Activated naive CD8-positive, alpha-beta T cell treated with anti-CD3 and anti-CD28 coated beads for 36 hours (primary cell): ENCODE results near the gene CDC42EP3. TPM values are rescaled to one million over a fixed set of nuclear protein-coding genes. Genes with fewer than 3 reads are reported as not detected.

Source experiments
- DNase-seq: peaks from one replicate; pipeline ENCODE4 v3.0.0; 2021
- H3K27ac Mint-ChIP-seq: one replicate; pipeline ENCODE4 v1.8.0; 2022; ENCODE audit warnings: mild to moderate bottlenecking, moderate library complexity, mixed read lengths
- H3K27me3 Mint-ChIP-seq: one replicate; pipeline ENCODE4 v1.8.0; 2022; ENCODE audit warnings: mild to moderate bottlenecking, mixed read lengths
- H3K36me3 Mint-ChIP-seq: one replicate; pipeline ENCODE4 v1.8.0; 2021; ENCODE audit warnings: mild to moderate bottlenecking, mixed read lengths
- H3K4me1 Mint-ChIP-seq: one replicate; pipeline ENCODE4 v1.8.0; 2021; ENCODE audit warnings: mixed read lengths
- H3K4me3 Mint-ChIP-seq: one replicate; pipeline ENCODE4 v1.8.0; 2022; ENCODE audit warnings: mild to moderate bottlenecking, moderate library complexity, mixed read lengths
- H3K9me3 Mint-ChIP-seq: one replicate; pipeline ENCODE4 v1.8.0; 2022; ENCODE audit warnings: mixed read lengths
- total RNA-seq, 2 experiments: library from RNA; stranded (reverse); gene quantifications; one replicate each; pipeline ENCODE4 v1.2.3, GENCODE V29; 2021

CDC42EP3 gene, protein sequence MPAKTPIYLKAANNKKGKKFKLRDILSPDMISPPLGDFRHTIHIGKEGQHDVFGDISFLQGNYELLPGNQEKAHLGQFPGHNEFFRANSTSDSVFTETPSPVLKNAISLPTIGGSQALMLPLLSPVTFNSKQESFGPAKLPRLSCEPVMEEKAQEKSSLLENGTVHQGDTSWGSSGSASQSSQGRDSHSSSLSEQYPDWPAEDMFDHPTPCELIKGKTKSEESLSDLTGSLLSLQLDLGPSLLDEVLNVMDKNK
- total RNA-seq = 10 to 100 TPM; 18.6 to 22.2 TPM

DNA sequence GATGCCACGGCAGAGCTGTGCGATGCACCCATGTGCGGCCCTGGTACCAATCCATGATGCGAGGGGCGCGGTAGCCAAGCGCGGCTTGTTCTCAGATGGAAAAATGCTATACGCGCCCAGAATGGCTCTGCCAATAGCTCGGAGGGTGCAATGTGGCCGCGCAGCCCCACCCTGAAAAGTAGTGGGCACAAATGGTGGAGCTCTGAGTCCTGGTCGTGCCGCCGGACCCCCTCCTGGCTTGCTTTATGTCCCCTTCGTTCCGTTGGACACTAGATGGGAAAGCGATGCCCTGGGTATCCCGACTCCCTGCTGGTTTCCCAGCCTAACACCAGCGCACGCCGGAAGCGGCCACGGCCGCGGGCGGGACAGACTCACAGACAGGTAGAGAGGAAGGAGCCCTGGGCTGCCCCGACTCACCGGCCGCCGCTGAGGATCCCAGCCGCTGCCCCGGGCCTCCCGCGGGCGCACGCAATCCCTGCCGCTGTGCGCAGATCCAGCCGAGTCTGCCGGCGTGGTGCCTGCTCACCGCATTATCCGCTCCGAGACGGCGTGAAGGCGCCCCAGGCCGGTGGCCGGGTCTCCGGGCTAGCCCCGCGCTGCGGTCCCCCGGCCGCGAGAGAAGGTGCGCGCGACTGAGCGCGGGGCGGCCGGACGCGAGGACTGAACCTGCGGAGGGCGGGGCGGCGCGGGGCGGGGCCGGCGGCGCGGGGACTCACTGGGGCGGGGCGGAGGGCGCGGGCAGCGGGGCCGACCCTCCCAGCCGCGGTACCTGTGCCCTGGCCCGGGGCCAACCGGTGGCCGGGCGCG, at the start of gene CDC42EP3:
CDC42EP3 (minus strand) TSS at position 634 of the 807 bp plus-strand sequence. CDS start 25,055 bp downstream, outside the sequence.
- Mint-ChIP-seq H3K4me1 (peaks cover 47% of the 10 kb centered on the region), H3K27ac (peak within 1 kb of the TSS; percentile 88), H3K27me3 (no peaks in the 10 kb centered on the region), H3K4me3 (peak within 1 kb of the TSS; percentile 84), H3K36me3 (peaks cover 12% of the 10 kb centered on the region), H3K9me3 (no peaks in the 10 kb centered on the region)
- DNase-seq = peak; percentile 74

DNA sequence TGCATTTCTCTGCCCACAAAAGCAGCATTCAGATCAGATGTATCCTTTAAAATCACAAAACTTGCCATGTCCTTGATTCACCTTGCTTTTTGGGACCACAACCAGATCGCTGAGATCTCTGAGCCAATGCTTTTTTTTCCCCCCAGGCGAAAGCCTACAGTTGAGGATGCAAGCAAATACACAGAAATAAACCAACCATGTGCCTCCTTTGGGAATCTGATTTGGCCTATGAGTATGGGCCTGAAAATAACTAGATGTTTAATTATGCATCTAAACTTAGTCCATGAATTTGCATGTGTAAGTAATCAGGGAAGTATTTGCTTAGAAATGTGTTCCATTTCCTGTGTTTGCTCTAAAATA, 49.7 kb upstream of the CDC42EP3 start:
- no peaks in the 10 kb centered on the region for H3K4me1 Mint-ChIP-seq
- no peaks in the 10 kb centered on the region for H3K36me3 Mint-ChIP-seq
- no peak overlapping the region for H3K4me3 Mint-ChIP-seq
- H3K9me3 Mint-ChIP-seq = peaks cover 2% of the 10 kb centered on the region
- no peak overlapping the region for H3K27ac Mint-ChIP-seq
- no peaks in the 10 kb centered on the region for H3K27me3 Mint-ChIP-seq
- no peak for DNase-seq

DNA sequence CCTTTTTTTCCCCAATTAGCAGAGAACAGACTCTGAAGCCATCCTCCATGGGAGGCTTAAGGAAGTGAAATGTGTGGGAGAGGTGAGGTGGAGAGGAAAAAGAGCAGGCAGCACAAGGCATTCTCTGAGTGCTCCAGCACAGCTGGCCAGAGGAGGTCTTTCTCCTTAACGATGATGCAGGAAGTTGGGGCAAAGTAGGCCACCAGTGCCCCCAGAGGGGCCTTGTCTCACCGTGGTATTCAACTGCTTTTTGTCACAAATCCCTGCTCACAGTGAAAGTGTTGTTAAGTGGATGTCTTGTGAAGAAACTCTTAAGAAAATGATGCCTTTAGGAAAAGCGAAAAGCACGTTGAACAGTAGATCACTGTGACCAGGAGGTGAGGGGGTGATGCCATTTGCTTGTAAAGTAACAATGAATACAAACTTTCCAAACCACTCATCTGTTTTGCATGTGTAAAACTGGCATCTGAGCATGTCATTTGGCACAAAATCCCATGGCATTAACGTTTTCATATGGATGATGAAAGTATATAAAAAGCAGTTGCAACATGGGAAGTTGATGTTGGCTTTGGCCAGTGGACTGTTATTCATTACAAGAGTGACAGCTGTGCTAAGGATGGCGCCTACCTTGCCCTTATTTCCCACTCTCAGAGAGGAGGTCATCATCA, 49.2 kb upstream of the CDC42EP3 start:
- Mint-ChIP-seq H3K27ac (no peak overlapping the region), H3K4me1 (no peaks in the 10 kb centered on the region), H3K9me3 (peaks cover 5% of the 10 kb centered on the region), H3K27me3 (no peaks in the 10 kb centered on the region), H3K36me3 (no peaks in the 10 kb centered on the region), H3K4me3 (no peak overlapping the region)
- no peak for DNase-seq

DNA sequence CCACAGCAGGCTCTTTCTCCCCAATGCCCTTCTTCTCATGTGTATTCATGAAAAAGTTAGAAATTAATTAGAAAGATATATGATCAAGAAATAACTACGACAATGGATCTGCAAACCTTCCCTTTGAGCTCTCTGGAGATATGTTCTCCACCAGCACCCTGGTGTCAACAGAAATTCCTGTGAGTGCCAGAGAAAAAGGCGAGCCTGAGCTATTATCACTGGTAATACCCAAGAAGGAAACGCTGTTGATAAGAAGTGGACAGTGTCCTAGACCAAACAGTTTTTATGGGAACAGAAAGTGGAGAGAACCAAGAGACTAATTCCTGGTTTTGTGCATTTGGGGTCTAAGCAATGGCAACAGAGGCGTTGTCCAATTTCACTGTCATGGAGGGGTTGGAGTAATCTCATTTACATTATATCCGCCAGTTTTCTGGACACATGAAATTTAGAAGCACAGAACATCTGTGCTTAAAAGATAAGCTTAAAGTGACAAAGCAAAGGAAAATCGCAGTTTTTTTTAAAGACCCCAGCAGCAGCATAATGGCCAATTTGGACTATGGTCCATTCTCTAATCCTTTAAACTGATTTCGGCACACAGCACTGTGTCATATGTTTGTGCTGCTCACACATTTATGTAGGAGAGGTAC, 47.2 kb upstream of the CDC42EP3 start:
- Mint-ChIP-seq H3K4me1 (peaks cover 3% of the 10 kb centered on the region), H3K27me3 (no peaks in the 10 kb centered on the region), H3K36me3 (peaks cover 7% of the 10 kb centered on the region), H3K27ac (no peak overlapping the region), H3K9me3 (peaks cover 18% of the 10 kb centered on the region), H3K4me3 (no peak overlapping the region)
- DNase-seq = no peak

DNA sequence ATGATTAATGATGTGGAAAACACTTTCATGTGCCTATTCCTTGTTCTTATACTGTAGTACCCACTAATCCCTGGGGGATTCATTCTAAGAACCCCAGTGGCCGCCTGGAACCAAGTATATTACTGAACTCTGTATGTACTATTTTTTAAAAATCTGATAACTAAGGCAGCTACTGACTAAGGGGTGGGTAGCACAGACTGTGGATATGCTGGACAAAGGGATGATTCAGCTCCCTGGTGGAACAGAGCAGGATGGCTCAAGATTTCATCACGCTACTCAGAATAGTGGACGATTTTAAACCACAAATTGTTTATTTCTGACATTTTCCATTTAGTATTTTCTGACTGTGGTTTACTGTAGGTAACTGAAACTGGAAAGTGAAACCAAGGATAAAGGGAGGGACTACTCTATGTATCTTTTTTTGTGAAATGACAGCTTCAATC, 41.8 kb upstream of the CDC42EP3 start:
- peak overlapping the region; percentile 70 for H3K27ac Mint-ChIP-seq

DNA sequence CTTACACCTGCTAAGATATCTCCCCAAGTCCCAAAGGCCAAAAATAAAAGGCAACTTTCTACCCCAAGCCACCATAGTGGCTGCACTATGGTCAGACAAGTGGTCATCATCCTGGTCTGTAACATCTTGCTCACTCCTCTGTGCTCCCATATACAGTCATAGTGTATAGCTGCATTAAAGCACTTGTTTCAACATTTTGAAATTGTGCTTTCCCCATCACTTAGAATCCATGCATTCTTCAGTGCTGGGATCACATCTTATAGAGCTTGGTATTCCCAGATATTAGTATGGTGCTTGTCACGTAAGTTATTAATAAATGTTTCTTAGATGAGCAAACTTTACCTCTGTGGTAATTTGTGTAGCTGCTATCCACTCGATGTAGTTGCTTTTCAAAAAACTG, 40.4 kb upstream of the CDC42EP3 start:
- Mint-ChIP-seq H3K27me3 (no peaks in the 10 kb centered on the region), H3K4me1 (peaks cover 31% of the 10 kb centered on the region), H3K9me3 (peaks cover 18% of the 10 kb centered on the region), H3K4me3 (no peak overlapping the region), H3K36me3 (peaks cover 7% of the 10 kb centered on the region), H3K27ac (peak overlapping the region; percentile 52)
- no peak for DNase-seq

More for the DNA sequence above, 41.8 kb upstream of the CDC42EP3 start:
- peaks cover 7% of the 10 kb centered on the region for H3K36me3 Mint-ChIP-seq
- peak; percentile 28 for DNase-seq
- H3K27me3 Mint-ChIP-seq = no peaks in the 10 kb centered on the region
- H3K4me3 Mint-ChIP-seq = no peak overlapping the region
- H3K9me3 Mint-ChIP-seq = peaks cover 18% of the 10 kb centered on the region
- peaks cover 26% of the 10 kb centered on the region for H3K4me1 Mint-ChIP-seq

DNA sequence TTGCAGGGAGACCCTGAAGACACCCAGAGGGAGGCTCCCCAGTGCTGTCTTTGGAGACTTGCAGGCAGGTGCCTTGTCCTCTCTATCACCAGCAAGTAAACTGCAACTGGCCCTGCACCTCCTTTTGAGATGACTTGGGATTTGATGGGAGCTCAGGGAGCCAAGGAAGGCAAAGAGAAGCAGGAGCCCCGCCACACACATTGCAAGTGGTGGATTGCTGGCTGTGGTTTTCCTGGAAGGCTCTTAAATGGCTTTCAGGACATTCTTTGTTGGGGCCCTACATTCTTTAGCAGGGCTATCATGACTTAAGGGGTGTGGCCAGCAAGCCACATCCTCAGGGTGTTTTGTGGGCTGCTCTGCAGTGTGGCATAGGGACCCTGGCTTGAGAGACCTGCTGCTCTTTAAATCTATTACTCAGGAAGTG, 39.9 kb upstream of the CDC42EP3 start:
- peaks cover 16% of the 10 kb centered on the region for H3K9me3 Mint-ChIP-seq
- H3K27ac Mint-ChIP-seq = peak overlapping the region; percentile 52
- DNase-seq = peak; percentile 28
- H3K4me3 Mint-ChIP-seq = no peak overlapping the region
- H3K36me3 Mint-ChIP-seq = peaks cover 7% of the 10 kb centered on the region
- H3K27me3 Mint-ChIP-seq = no peaks in the 10 kb centered on the region
- H3K4me1 Mint-ChIP-seq = peaks cover 36% of the 10 kb centered on the region

DNA sequence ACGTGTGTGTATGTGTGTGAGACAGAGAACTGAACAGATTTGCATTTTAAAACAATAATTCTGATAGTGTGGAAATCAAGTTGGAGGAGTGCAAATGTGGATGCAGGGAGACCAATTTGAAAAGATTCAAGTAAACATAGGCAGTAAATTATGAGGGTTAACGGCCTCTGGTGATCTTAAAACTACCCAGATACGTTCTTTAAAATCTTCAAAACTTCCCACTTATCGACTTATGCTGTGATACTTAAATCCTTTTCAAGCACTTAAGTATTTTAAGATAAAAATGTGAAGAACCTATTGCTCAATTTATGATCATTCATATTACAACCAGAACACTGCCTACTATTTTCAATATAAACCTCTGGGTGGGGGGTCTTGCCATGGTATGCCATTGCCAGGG, 37.7 kb upstream of the CDC42EP3 start:
- peaks cover 41% of the 10 kb centered on the region for H3K4me1 Mint-ChIP-seq
- no peaks in the 10 kb centered on the region for H3K27me3 Mint-ChIP-seq
- peaks cover 2% of the 10 kb centered on the region for H3K9me3 Mint-ChIP-seq
- H3K27ac Mint-ChIP-seq = no peak overlapping the region
- H3K4me3 Mint-ChIP-seq = no peak overlapping the region
- H3K36me3 Mint-ChIP-seq = no peaks in the 10 kb centered on the region
- no peak for DNase-seq

DNA sequence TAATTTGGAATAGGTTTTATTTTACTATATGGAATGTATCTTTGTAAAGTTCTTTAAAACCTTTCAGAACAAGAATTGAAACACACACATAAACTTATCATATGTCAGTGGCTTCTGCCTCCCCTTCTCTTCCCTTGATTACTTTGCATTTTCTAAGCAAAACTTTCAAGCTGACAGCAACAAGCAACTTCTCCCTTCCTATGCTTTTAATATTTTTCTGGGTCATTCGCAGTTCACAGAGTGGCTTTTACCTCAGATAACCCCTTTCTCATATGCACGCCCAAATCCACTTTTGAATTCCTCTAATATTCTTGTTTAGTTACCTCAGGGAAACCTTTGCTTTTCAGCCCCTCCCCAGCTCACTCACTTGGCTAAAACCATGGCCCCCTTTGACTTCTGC, 36.7 kb upstream of the CDC42EP3 start:
- no peaks in the 10 kb centered on the region for H3K27me3 Mint-ChIP-seq
- H3K4me3 Mint-ChIP-seq = no peak overlapping the region
- peaks cover 33% of the 10 kb centered on the region for H3K4me1 Mint-ChIP-seq

DNA sequence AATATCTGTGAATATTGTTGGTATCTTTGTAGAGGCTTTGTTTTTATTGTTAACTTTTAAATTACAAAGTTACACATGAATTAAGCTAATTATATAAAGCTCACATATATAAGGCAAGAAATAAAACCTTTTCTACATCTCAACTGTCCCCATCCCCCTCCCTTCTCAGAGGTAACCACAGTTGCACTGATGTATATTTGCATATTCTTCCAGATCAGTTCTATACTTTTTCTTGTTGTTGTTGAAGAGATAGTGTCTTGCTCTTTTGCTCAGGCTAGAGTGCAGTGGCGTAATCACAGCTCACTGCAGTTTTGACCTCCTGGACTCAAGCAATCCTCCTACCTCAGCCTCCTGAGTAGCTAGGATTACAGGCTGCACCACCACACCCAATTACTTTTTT, 36.0 kb upstream of the CDC42EP3 start:
- no peak overlapping the region for H3K4me3 Mint-ChIP-seq
- no peaks in the 10 kb centered on the region for H3K36me3 Mint-ChIP-seq
- H3K4me1 Mint-ChIP-seq = peaks cover 28% of the 10 kb centered on the region
- no peaks in the 10 kb centered on the region for H3K9me3 Mint-ChIP-seq
- no peaks in the 10 kb centered on the region for H3K27me3 Mint-ChIP-seq
- no peak for DNase-seq
- H3K27ac Mint-ChIP-seq = no peak overlapping the region

More for the DNA sequence above, 36.7 kb upstream of the CDC42EP3 start:
- no peaks in the 10 kb centered on the region for H3K9me3 Mint-ChIP-seq
- no peaks in the 10 kb centered on the region for H3K36me3 Mint-ChIP-seq
- H3K27ac Mint-ChIP-seq = no peak overlapping the region
- DNase-seq = no peak

DNA sequence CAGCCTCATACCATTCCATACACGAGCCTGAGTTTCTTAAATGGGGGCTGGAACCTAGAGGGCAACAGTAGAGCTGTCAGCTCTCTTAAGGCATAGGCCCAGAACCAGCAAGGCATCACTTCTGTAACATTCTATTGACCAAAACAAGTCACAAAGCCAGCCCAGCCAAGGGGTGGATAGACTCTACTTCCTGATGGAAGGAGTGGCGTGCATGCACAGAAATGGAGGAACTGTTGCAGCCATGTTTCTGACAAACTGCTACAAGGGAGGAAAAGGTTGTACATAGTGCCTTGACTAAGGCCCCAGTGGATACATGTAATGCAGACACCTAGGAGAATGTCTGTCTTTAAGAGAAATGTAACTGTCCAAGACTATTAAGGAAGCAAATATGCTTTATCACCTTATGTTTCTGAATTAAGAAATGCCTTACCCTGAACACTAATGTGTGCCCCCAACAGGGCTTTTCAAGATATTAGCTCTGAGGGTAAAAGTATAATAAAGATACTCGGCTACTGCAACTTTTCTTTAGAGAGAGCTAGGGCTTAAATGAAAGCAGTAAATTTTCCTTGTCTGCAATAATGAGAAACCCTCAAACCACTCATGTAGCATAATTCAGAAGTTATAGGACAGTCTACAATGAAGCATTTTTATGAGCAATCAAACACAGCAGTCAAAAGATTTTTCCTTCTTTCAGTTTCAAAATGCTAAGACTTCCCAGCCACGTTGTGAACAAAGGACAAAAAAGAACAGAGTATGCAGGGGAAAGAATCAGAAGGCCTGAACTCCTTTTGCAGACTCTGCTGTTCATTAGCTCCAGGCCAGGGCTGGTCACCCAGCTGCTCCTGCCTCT, 35.1 kb upstream of the CDC42EP3 start:
- peaks cover 24% of the 10 kb centered on the region for H3K4me1 Mint-ChIP-seq
- no peak for DNase-seq
- no peak overlapping the region for H3K4me3 Mint-ChIP-seq
- H3K27me3 Mint-ChIP-seq = no peaks in the 10 kb centered on the region
- peak overlapping the region; percentile 39 for H3K27ac Mint-ChIP-seq
- peaks cover 6% of the 10 kb centered on the region for H3K9me3 Mint-ChIP-seq
- no peaks in the 10 kb centered on the region for H3K36me3 Mint-ChIP-seq

DNA sequence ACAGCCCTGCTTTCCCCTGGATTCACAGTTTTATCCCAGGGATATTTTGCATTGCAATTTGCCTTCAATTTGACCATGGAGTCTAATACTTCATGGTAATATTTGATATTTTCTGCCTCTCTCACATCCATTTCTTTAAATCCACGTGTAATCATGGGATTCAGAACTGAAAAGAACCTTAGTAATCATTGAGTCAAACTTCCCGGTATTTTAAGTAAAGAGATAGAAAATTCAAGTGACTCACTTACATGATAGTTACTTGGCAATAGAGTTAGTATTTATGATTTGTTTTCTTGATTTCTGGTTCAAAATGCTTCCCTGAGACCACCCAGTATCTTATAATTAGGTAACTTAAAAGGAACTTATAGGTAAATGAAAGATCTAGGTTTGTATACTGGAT, 33.7 kb upstream of the CDC42EP3 start:
- Mint-ChIP-seq H3K36me3 (no peaks in the 10 kb centered on the region), H3K27ac (no peak overlapping the region), H3K27me3 (no peaks in the 10 kb centered on the region), H3K4me3 (no peak overlapping the region), H3K9me3 (peaks cover 8% of the 10 kb centered on the region), H3K4me1 (peaks cover 15% of the 10 kb centered on the region)
- no peak for DNase-seq

DNA sequence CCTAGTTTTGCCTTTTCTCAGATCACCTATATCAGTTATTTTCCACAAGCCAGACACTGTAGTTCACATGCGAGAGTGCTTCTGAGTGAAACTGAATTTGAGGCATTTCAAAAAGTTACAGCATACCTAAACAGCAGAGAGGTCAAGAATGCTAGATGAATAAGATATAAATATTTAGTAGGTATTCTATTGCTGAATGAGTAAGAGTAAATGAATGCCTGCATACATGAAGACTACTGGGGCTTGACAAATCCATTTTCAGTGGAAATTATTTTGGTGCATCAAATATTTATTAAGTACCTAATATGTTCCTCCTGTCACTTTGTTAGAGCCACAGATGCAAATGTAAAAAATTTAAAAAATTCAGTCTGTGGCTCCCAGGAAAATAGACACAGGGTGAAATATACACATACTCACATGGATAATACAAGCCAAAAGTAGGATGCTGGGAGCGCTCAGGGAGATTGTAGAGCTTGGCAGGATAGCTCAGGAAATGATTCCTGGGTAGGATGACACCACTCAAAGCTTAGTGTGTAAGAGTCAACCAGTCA, 27.6 kb upstream of the CDC42EP3 start:
- Mint-ChIP-seq H3K27me3 (no peaks in the 10 kb centered on the region), H3K36me3 (no peaks in the 10 kb centered on the region), H3K4me3 (no peak overlapping the region), H3K9me3 (peaks cover 8% of the 10 kb centered on the region), H3K27ac (no peak overlapping the region), H3K4me1 (no peaks in the 10 kb centered on the region)
- no peak for DNase-seq

DNA sequence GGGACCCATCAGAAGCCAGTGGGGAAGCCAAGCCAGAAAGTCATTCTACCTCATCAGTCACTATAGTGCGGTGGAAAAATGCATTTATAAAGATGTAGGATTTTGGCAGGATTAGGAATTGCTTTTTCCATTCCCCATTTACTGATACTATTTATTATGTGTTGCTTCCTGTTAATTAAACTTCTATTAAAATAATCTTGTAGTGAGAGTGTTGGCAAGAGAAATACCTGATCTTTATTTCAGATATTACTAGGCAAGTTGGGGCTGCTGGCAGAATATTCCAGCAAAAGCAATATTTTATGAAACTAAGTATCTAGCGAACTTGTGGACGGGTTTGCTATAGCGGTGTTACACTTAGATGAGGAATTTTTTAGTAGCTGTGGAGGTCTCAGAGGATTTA, 23.9 kb upstream of the CDC42EP3 start:
- H3K27ac Mint-ChIP-seq = no peak overlapping the region
- no peak overlapping the region for H3K4me3 Mint-ChIP-seq
- no peaks in the 10 kb centered on the region for H3K9me3 Mint-ChIP-seq
- H3K4me1 Mint-ChIP-seq = no peaks in the 10 kb centered on the region
- no peaks in the 10 kb centered on the region for H3K27me3 Mint-ChIP-seq
- no peaks in the 10 kb centered on the region for H3K36me3 Mint-ChIP-seq
- DNase-seq = no peak
